GM12878 (cell line): ENCODE measurements around the gene HELZ. TPM values are rescaled to one million over a fixed set of nuclear protein-coding genes. Genes with fewer than 3 reads are reported as not detected.

Source experiments
- BHLHE40 ChIP-seq, 2 experiments: fragments of 450-650 bp in 1 of 2; IDR thresholded peaks; 2 replicates each; pipeline ENCODE4 v1.6.1; 2011 to 2017; ENCODE audit warnings: low read depth in 2 of 2, borderline replicate concordance in 1 of 2, improper control_type of control experiment in 1 of 2, low read length in 1 of 2, mild to moderate bottlenecking in 1 of 2
- CBFB ChIP-seq: IDR thresholded peaks from 2 replicates; pipeline ENCODE4 v1.6.1; 2016; ENCODE audit warnings: antibody characterized with exemption, low read depth
- IKZF1 ChIP-seq: fragments of 450-650 bp; conservative IDR thresholded peaks from 2 replicates; pipeline ENCODE4 v1.6.1; 2017; ENCODE audit warnings: antibody characterized with exemption, mild to moderate bottlenecking
- KDM1A ChIP-seq: fragments of 200-600 bp; sonication (generic); IDR thresholded peaks from 2 replicates; pipeline ENCODE4 v1.6.1; 2016; ENCODE audit warnings: borderline replicate concordance
- MEF2B ChIP-seq: fragments of 450-650 bp; IDR thresholded peaks from 2 replicates; pipeline ENCODE4 v1.6.1; 2018; ENCODE audit warnings: mild to moderate bottlenecking, moderate library complexity; ENCODE audit not compliant: partially characterized antibody, poor library complexity, severe bottlenecking
- NBN ChIP-seq: fragments of 450-650 bp; IDR thresholded peaks from 2 replicates; pipeline ENCODE4 v1.6.1; 2016
- NFYA ChIP-seq: IDR thresholded peaks from 2 replicates; pipeline ENCODE4 v1.6.1; 2011; ENCODE audit warnings: low read depth, mild to moderate bottlenecking, low read length, improper control_type of control experiment, borderline replicate concordance
- NR2F1 ChIP-seq: fragments of 450-650 bp; conservative IDR thresholded peaks from 2 replicates; pipeline ENCODE4 v1.6.1; 2017; ENCODE audit warnings: mild to moderate bottlenecking
- NRF1 ChIP-seq: conservative IDR thresholded peaks from 2 replicates; pipeline ENCODE4 v1.6.1; 2011; ENCODE audit warnings: mild to moderate bottlenecking, low read depth, low read length, improper control_type of control experiment
- POLR2AphosphoS2 ChIP-seq: IDR thresholded peaks from 2 replicates; pipeline ENCODE4 v1.6.1; 2011; ENCODE audit warnings: low read depth, mild to moderate bottlenecking, low read length, improper control_type of control experiment, moderate library complexity
- SP1 ChIP-seq: IDR thresholded peaks from one replicate; pipeline ENCODE4 v1.6.1; 2011; ENCODE audit warnings: low read depth, low read length
- SREBF1 ChIP-seq: IDR thresholded peaks from 2 replicates; pipeline ENCODE4 v1.6.1; 2012; ENCODE audit warnings: mild to moderate bottlenecking, low read length
- SUZ12 ChIP-seq: fragments of 200-600 bp; sonication (generic); IDR thresholded peaks from one replicate; pipeline ENCODE4 v1.6.1; 2018; ENCODE audit warnings: antibody characterized with exemption, mild to moderate bottlenecking; ENCODE audit not compliant: unreplicated experiment
- ZNF622 ChIP-seq: fragments of 450-650 bp; IDR thresholded peaks from 2 replicates; pipeline ENCODE4 v1.6.1; 2017; ENCODE audit warnings: mild to moderate bottlenecking, inconsistent platforms
- ZZZ3 ChIP-seq: IDR thresholded peaks from 2 replicates; pipeline ENCODE4 v1.6.1; 2011; ENCODE audit warnings: low read depth; ENCODE audit not compliant: control insufficient read depth, insufficient read length
- polyA plus RNA-seq, 11 experiments: library from polyadenylated mRNA; depleted of rRNA in 4 of 11; unstranded in 6 of 11; stranded (reverse) in 5 of 11; fragments of >200 nt; fragmentation: Nextera tagmentation in 4 of 11; fragmentation: Illumina TruSeq in 1 of 11; extraction: Ambion mirVana in 4 of 11; extraction: Trizol in 1 of 11; gene quantifications; 1 replicate in 1 of 11; 2 replicates in 10 of 11; pipeline versions ENCODE4 v1.2.1 to v1.2.3, GENCODE V29; 2011 to 2016; ENCODE audit warnings: inconsistent platforms in 2 of 11, missing spikeins in 2 of 11, low read depth in 1 of 11
- total RNA-seq, 4 experiments: library from RNA; depleted of rRNA in 3 of 4; stranded (reverse); fragments of >200 nt in 3 of 4; fragmentation: Illumina TruSeq in 1 of 4; extraction: Trizol in 1 of 4; gene quantifications; 2 replicates each; pipeline versions ENCODE4 v1.2.1 to v1.2.3, GENCODE V29; 2013 to 2021
- TF ChIP-seq, protein P1 (sequence below): fragments of 450-650 bp; IDR thresholded peaks from 2 replicates; pipeline ENCODE4 v1.6.1; 2017; ENCODE audit warnings: mild to moderate bottlenecking
- TF ChIP-seq, protein P2 (sequence below): IDR thresholded peaks from 2 replicates; pipeline ENCODE4 v1.6.1; 2011; ENCODE audit warnings: low read depth, mild to moderate bottlenecking, low read length, moderate library complexity, borderline replicate concordance; ENCODE audit errors: extremely low read depth
- TF ChIP-seq, protein P3 (sequence below): fragments of 450-650 bp; IDR thresholded peaks from 2 replicates; pipeline ENCODE4 v1.6.1; 2017; ENCODE audit warnings: mild to moderate bottlenecking, moderate library complexity
- TF ChIP-seq, protein P4 (sequence below): IDR thresholded peaks from 2 replicates; pipeline ENCODE4 v1.6.1; 2012; ENCODE audit warnings: low read depth, low read length, improper control_type of control experiment
- TF ChIP-seq, protein P5 (sequence below): fragments of 450-650 bp; IDR thresholded peaks from 2 replicates; pipeline ENCODE4 v1.6.1; 2017; ENCODE audit warnings: mild to moderate bottlenecking, low read depth, inconsistent platforms; ENCODE audit not compliant: poor library complexity, severe bottlenecking

Gene HELZ
- total and polyA plus RNA-seq, 10 of the 15 experiments (the other 5 are each of a cell fraction or from before 2014, with no cell fraction given) = 1.5 to 36.8 (median 19.1) TPM

DNA sequence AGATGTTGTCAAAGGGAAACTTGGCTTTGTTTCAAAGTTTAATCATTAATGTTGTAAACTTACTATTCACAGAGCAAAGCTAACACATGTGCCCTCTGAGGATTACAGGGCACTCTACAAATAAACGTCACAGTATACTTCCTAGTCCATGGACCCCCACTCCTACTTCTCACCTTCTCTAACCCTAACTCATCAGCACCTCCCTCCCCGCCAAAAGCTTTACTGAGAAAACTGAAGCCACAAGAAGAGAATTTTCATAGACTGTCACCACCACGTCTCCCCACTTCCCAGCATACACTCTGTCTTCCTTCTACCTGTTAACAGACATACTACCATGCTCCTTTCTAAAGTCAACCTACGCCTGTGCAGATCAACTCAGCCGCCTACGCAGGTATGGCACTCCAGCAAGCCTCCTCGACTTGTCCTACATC is 29.0 kb downstream of the HELZ start (continued):
- TF ChIP-seq, protein P1, sequence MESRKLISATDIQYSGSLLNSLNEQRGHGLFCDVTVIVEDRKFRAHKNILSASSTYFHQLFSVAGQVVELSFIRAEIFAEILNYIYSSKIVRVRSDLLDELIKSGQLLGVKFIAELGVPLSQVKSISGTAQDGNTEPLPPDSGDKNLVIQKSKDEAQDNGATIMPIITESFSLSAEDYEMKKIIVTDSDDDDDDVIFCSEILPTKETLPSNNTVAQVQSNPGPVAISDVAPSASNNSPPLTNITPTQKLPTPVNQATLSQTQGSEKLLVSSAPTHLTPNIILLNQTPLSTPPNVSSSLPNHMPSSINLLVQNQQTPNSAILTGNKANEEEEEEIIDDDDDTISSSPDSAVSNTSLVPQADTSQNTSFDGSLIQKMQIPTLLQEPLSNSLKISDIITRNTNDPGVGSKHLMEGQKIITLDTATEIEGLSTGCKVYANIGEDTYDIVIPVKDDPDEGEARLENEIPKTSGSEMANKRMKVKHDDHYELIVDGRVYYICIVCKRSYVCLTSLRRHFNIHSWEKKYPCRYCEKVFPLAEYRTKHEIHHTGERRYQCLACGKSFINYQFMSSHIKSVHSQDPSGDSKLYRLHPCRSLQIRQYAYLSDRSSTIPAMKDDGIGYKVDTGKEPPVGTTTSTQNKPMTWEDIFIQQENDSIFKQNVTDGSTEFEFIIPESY = no peak
- TF ChIP-seq ZNF622 = no peak
- no peak for TF ChIP-seq KDM1A
- no peak for TF ChIP-seq SUZ12
- TF ChIP-seq NBN = 0 out of 2 replicates have a peak, but pooled peaks have one; percentile 32
- TF ChIP-seq, protein P2, sequence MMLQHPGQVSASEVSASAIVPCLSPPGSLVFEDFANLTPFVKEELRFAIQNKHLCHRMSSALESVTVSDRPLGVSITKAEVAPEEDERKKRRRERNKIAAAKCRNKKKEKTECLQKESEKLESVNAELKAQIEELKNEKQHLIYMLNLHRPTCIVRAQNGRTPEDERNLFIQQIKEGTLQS = no peak
- TF ChIP-seq NFYA = no peak
- TF ChIP-seq, protein P3, sequence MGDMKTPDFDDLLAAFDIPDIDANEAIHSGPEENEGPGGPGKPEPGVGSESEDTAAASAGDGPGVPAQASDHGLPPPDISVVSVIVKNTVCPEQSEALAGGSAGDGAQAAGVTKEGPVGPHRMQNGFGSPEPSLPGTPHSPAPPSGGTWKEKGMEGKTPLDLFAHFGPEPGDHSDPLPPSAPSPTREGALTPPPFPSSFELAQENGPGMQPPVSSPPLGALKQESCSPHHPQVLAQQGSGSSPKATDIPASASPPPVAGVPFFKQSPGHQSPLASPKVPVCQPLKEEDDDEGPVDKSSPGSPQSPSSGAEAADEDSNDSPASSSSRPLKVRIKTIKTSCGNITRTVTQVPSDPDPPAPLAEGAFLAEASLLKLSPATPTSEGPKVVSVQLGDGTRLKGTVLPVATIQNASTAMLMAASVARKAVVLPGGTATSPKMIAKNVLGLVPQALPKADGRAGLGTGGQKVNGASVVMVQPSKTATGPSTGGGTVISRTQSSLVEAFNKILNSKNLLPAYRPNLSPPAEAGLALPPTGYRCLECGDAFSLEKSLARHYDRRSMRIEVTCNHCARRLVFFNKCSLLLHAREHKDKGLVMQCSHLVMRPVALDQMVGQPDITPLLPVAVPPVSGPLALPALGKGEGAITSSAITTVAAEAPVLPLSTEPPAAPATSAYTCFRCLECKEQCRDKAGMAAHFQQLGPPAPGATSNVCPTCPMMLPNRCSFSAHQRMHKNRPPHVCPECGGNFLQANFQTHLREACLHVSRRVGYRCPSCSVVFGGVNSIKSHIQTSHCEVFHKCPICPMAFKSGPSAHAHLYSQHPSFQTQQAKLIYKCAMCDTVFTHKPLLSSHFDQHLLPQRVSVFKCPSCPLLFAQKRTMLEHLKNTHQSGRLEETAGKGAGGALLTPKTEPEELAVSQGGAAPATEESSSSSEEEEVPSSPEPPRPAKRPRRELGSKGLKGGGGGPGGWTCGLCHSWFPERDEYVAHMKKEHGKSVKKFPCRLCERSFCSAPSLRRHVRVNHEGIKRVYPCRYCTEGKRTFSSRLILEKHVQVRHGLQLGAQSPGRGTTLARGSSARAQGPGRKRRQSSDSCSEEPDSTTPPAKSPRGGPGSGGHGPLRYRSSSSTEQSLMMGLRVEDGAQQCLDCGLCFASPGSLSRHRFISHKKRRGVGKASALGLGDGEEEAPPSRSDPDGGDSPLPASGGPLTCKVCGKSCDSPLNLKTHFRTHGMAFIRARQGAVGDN = 0 out of 2 replicates have a peak, but pooled peaks have one; percentile 39
- TF ChIP-seq SP1 = no peak
- TF ChIP-seq BHLHE40 (IDR thresholded peaks at IDR 0.05; ENCODE audit: borderline replicate concordance in 1 of 2, low read depth in 2 of 2, low read length in 1 of 2) = no peak
- TF ChIP-seq ZZZ3 = no peak
- TF ChIP-seq POLR2AphosphoS2 = no peak
- TF ChIP-seq IKZF1 = no peak
- TF ChIP-seq, protein P4, sequence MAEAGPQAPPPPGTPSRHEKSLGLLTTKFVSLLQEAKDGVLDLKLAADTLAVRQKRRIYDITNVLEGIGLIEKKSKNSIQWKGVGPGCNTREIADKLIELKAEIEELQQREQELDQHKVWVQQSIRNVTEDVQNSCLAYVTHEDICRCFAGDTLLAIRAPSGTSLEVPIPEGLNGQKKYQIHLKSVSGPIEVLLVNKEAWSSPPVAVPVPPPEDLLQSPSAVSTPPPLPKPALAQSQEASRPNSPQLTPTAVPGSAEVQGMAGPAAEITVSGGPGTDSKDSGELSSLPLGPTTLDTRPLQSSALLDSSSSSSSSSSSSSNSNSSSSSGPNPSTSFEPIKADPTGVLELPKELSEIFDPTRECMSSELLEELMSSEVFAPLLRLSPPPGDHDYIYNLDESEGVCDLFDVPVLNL = no peak
- no peak for TF ChIP-seq SREBF1
- TF ChIP-seq, protein P5, sequence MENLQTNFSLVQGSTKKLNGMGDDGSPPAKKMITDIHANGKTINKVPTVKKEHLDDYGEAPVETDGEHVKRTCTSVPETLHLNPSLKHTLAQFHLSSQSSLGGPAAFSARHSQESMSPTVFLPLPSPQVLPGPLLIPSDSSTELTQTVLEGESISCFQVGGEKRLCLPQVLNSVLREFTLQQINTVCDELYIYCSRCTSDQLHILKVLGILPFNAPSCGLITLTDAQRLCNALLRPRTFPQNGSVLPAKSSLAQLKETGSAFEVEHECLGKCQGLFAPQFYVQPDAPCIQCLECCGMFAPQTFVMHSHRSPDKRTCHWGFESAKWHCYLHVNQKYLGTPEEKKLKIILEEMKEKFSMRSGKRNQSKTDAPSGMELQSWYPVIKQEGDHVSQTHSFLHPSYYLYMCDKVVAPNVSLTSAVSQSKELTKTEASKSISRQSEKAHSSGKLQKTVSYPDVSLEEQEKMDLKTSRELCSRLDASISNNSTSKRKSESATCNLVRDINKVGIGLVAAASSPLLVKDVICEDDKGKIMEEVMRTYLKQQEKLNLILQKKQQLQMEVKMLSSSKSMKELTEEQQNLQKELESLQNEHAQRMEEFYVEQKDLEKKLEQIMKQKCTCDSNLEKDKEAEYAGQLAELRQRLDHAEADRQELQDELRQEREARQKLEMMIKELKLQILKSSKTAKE = no peak
- TF ChIP-seq CBFB = no peak
- TF ChIP-seq NRF1 = no peak
- no peak for TF ChIP-seq MEF2B
- TF ChIP-seq NR2F1 = no peak
